HUES6 (cell line): ENCODE results near the gene MZT2B.
"Not testable (repeated sequence)": the region's sequence is repeated elsewhere in the genome, so short reads cannot be mapped to it uniquely, and the experiment has no call there.

ENCODE experiments used
- H3K27ac ChIP-seq: 2 replicates; pipeline ENCODE4 v1.7.0; 2013; ENCODE audit warnings: low read depth, mild to moderate bottlenecking, low read length, inconsistent platforms
- H3K27me3 ChIP-seq: 2 replicates; pipeline ENCODE4 v1.6.1; 2013; ENCODE audit warnings: low read length; ENCODE audit not compliant: control insufficient read depth, insufficient read depth
- H3K36me3 ChIP-seq: 2 replicates; pipeline ENCODE4 v1.6.1; 2013; ENCODE audit warnings: low read length; ENCODE audit not compliant: control insufficient read depth, insufficient read depth
- H3K4me1 ChIP-seq: 2 replicates; pipeline ENCODE4 v1.6.1; 2013; ENCODE audit warnings: low read length; ENCODE audit not compliant: control insufficient read depth, insufficient read depth
- H3K4me3 ChIP-seq: 2 replicates; pipeline ENCODE4 v1.5.1; 2013; ENCODE audit warnings: low read depth, low read length
- H3K9ac ChIP-seq: one replicate; pipeline ENCODE4 v1.6.1; 2013; ENCODE audit warnings: mild to moderate bottlenecking, low read length
- H3K9me3 ChIP-seq: 2 replicates; pipeline ENCODE4 v1.6.1; 2013; ENCODE audit warnings: low read depth, low read length; ENCODE audit not compliant: control insufficient read depth, insufficient read depth

MZT2B gene

GRCh38 chr2:130181880-130182682, at the start of gene MZT2B:
Gene MZT2B (plus strand): TSS chr2:130182262. CDS start chr2:130182283, 21 bp downstream.
- peak within 1 kb of the TSS; percentile 88 for H3K27ac ChIP-seq
- not testable (repeated sequence) for H3K4me1 ChIP-seq, H3K27me3 ChIP-seq, H3K9me3 ChIP-seq
- H3K9ac ChIP-seq = peak within 1 kb of the TSS; percentile 95
- H3K36me3 ChIP-seq = peaks cover 18% of the 10 kb centered on the region
- peak within 1 kb of the TSS; percentile 96 for H3K4me3 ChIP-seq

GRCh38 chr2:130135692-130136541, 46.1 kb upstream of the MZT2B start:
- no peaks in the 10 kb centered on the region for H3K9me3 ChIP-seq
- no peaks in the 10 kb centered on the region for H3K4me1 ChIP-seq
- H3K4me3 ChIP-seq = no peak overlapping the region
- H3K36me3 ChIP-seq = no peaks in the 10 kb centered on the region
- no peak overlapping the region for H3K27ac ChIP-seq
- no peak overlapping the region for H3K9ac ChIP-seq
- no peaks in the 10 kb centered on the region for H3K27me3 ChIP-seq

GRCh38 chr2:130136546-130136945, 45.5 kb upstream of the MZT2B start:
- H3K27me3 ChIP-seq, H3K9ac ChIP-seq, H3K4me1 ChIP-seq, H3K27ac ChIP-seq, H3K9me3 ChIP-seq, H3K4me3 ChIP-seq, H3K36me3 ChIP-seq: not testable (repeated sequence)

DNA sequence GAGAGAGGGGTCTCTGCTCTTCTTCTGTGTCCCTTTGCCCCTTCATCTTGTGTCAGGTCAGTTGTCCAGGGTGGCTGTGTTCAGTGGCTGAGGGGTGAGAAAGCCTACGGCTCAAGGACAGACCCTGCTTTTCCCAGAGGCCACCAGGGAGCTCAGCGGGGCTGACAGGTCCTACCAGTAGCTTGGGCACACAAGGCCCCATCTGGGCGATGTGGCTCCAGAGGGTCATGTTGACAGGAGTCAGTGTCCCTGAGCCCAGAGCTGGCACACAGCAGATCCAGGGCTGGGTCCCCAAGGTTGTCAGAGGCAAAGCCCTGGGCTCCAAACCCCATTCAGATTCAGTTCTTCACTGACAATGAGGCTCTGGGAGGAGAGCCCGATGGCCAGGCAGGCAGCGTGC, 44.9 kb upstream of the MZT2B start:
- H3K9me3 ChIP-seq, H3K27me3 ChIP-seq, H3K36me3 ChIP-seq, H3K9ac ChIP-seq, H3K27ac ChIP-seq, H3K4me3 ChIP-seq, H3K4me1 ChIP-seq: not testable (repeated sequence)

DNA sequence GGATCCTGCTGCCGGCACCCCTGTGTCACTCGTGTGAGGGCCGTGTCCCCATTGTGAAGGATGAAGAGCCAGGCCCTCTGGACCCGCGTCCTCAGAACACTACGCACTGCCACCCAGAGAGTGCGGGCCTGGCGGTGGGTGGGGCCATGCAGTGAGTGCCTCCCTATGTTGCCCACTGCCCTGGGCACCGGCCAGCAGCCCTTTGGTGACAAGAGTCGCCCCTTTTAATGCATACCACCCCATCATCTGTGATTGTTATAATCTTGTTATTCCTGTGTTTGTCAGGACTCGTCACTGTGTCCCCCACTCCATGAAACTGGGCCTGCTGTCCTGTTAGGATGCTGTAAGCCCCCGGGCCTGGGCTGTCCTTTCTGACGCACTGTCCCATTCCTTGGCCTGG, 43.7 kb upstream of the MZT2B start:
- not testable (repeated sequence) for H3K4me1 ChIP-seq, H3K9me3 ChIP-seq, H3K27me3 ChIP-seq, H3K36me3 ChIP-seq, H3K9ac ChIP-seq, H3K27ac ChIP-seq, H3K4me3 ChIP-seq

GRCh38 chr2:130138841-130139251, 43.2 kb upstream of the MZT2B start:
- not testable (repeated sequence) for H3K4me3 ChIP-seq, H3K4me1 ChIP-seq, H3K36me3 ChIP-seq, H3K27ac ChIP-seq, H3K9ac ChIP-seq, H3K9me3 ChIP-seq, H3K27me3 ChIP-seq

- not testable (repeated sequence) for H3K9me3 ChIP-seq, H3K27ac ChIP-seq, H3K4me3 ChIP-seq, H3K36me3 ChIP-seq, H3K4me1 ChIP-seq, H3K27me3 ChIP-seq, H3K9ac ChIP-seq
Measured at GRCh38 chr2:130139331-130140280, 42.5 kb upstream of the MZT2B start.

DNA sequence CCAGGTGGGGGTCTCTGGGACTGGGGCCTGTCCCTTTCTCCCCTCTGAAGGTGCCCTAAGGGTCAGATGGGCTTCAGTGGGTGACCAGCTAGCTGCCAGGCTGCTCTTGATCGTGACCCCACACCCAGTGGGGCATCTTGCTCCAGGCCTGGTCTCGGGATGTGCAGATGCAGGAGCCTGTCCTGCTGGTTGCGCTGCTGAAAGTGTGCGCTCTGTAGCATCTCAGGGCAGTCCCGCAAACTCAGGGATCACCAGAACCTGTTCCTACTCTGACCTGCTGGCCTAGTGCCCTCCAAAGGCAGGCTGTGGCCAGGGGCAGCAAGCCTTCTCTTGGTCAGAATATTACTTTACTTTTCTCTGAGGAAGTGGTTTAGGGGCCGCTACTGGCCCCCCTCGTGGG, 41.5 kb upstream of the MZT2B start:
- H3K27me3 ChIP-seq, H3K36me3 ChIP-seq: not testable (repeated sequence)

GRCh38 chr2:130141002-130141401, 41.1 kb upstream of the MZT2B start:
- H3K36me3 ChIP-seq, H3K4me1 ChIP-seq, H3K27ac ChIP-seq, H3K4me3 ChIP-seq, H3K9me3 ChIP-seq, H3K9ac ChIP-seq, H3K27me3 ChIP-seq: not testable (repeated sequence)

More for the DNA sequence above, 41.5 kb upstream of the MZT2B start:
- H3K4me1 ChIP-seq, H3K9ac ChIP-seq, H3K9me3 ChIP-seq, H3K27ac ChIP-seq, H3K4me3 ChIP-seq: not testable (repeated sequence)

GRCh38 chr2:130141645-130142370, 40.3 kb upstream of the MZT2B start:
- H3K36me3 ChIP-seq, H3K4me3 ChIP-seq, H3K4me1 ChIP-seq, H3K9me3 ChIP-seq, H3K27me3 ChIP-seq, H3K9ac ChIP-seq, H3K27ac ChIP-seq: not testable (repeated sequence)
